Skeletal muscle tissue (tissue), 4 donors: Measurements from ENCODE around the gene BSDC1. TPM values are rescaled to one million over a fixed set of nuclear protein-coding genes. Genes with fewer than 3 reads are reported as not detected.
A peak's percentile ranks its signal among the peaks of the same experiment; 100 is the strongest.

ENCODE experiments used
- H3K27ac ChIP-seq: one replicate; pipeline ENCODE4 v1.7.0; 2013; ENCODE audit warnings: mild to moderate bottlenecking, low read depth, low read length, inconsistent platforms
- H3K27me3 ChIP-seq, 3 donors: one replicate each; pipeline ENCODE4 v1.7.0; 2013; ENCODE audit warnings: low read length in 3 of 3; ENCODE audit not compliant: control insufficient read depth in 3 of 3, insufficient read depth in 3 of 3
- H3K36me3 ChIP-seq, 3 donors: one replicate each; pipeline ENCODE4 v1.7.0; 2013; ENCODE audit warnings: low read length in 3 of 3; ENCODE audit not compliant: control insufficient read depth in 3 of 3, insufficient read depth in 3 of 3
- H3K4me1 ChIP-seq, 3 donors: one replicate each; pipeline ENCODE4 v1.7.0; 2013; ENCODE audit warnings: low read length in 3 of 3, mild to moderate bottlenecking in 3 of 3; ENCODE audit not compliant: control insufficient read depth in 3 of 3, insufficient read depth in 3 of 3
- H3K4me3 ChIP-seq, 3 donors: one replicate each; pipeline ENCODE4 v1.7.0; 2013; ENCODE audit warnings: low read length in 3 of 3
- H3K9ac ChIP-seq, 3 donors: one replicate each; pipeline ENCODE4 v1.7.0; 2013; ENCODE audit warnings: low read length in 3 of 3, mild to moderate bottlenecking in 3 of 3, moderate library complexity in 2 of 3, low read depth in 1 of 3
- H3K9me3 ChIP-seq, 3 donors: one replicate each; pipeline ENCODE4 v1.7.0; 2013; ENCODE audit warnings: low read length in 3 of 3; ENCODE audit not compliant: control insufficient read depth in 3 of 3
- total RNA-seq: library from RNA; depleted of rRNA; stranded (reverse); fragments of >200 nt; gene quantifications from one replicate; pipeline ENCODE4 v1.2.3, GENCODE V29; 2014
- donor health status: Osteomylitis.

The BSDC1 gene
- total RNA-seq, 1 donor from 2014 or later, result 37.1 TPM

DNA sequence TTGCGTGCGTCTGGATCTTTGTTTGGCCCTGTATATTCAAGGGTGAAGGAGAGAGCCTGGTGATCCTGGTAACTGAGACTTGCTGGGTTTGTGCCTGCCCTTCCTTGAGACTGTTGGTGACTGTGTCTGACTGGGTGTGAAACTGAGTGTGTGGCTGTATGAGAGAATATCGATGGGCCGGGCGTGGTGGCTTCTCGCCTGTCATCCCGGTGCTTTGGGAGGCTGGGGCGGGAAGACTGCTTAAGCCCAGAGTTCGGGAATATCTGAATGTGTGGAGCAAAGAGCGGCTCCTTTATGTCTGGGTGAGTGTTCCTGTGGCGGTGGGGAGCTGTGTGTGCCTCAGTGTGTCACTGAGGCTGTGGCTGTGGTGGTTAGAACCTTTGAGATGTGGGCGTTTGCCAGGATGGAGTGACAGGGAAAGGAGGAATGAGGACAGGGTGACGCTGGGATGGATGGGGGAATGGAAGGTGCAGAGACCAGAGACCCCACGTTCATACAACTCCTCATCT lies 55.5 kb downstream of the BSDC1 start:
- Histone ChIP-seq H3K4me3 (no peak overlapping the region), H3K27ac (no peak overlapping the region), H3K9me3 (no peaks in the 10 kb centered on the region), H3K27me3 (peaks cover 0 to 4% (median 0%) of the 10 kb centered on the region in 3 donors), H3K4me1 (peaks cover 13 to 34% (median 22%) of the 10 kb centered on the region in 3 donors), H3K36me3 (no peaks in the 10 kb centered on the region), H3K9ac (no peak overlapping the region)

DNA sequence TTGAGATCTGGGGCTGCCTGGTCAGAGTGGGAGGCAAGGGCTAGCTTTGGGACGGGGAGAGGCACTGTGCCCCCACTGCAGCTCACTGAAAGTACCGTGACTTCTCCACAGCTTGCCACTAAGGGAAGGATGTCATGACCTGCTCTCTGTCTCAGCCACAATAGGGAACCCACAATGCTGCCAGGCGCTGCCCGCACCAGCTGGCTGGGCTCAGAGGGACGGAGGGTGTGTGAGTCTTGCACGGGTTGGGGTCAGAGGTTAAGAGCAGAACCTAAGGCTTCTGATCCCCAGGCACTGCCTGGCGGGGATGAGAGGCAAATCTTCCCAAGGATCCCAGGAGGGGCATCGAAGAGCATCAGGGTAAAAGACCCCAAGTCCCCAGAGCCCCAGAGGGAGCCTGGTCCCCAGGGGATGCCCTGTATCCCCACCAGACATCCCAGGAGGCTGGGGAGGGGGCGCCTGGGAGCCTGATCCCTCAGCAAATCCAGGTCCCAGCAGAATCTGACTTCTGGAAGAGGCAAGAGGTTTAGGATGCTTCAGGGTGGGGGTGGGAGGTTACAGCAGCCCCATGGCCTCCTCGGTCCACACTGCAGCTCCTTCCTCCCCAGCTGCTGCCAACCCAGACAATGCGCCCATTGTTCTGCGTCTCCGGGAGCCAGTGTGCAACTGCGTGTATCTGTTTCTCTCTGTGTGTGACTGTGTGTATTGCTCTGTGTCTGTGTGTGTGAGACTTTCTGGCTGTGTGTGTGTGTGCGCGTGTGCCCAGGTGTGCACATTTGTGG lies 56.2 kb downstream of the BSDC1 start:
- Histone ChIP-seq H3K9ac (no peak overlapping the region), H3K4me1 (peaks cover 13 to 34% (median 22%) of the 10 kb centered on the region in 3 donors), H3K4me3 (no peak overlapping the region), H3K36me3 (no peaks in the 10 kb centered on the region), H3K9me3 (no peaks in the 10 kb centered on the region), H3K27me3 (peaks cover 0 to 4% (median 0%) of the 10 kb centered on the region in 3 donors), H3K27ac (no peak overlapping the region)

DNA sequence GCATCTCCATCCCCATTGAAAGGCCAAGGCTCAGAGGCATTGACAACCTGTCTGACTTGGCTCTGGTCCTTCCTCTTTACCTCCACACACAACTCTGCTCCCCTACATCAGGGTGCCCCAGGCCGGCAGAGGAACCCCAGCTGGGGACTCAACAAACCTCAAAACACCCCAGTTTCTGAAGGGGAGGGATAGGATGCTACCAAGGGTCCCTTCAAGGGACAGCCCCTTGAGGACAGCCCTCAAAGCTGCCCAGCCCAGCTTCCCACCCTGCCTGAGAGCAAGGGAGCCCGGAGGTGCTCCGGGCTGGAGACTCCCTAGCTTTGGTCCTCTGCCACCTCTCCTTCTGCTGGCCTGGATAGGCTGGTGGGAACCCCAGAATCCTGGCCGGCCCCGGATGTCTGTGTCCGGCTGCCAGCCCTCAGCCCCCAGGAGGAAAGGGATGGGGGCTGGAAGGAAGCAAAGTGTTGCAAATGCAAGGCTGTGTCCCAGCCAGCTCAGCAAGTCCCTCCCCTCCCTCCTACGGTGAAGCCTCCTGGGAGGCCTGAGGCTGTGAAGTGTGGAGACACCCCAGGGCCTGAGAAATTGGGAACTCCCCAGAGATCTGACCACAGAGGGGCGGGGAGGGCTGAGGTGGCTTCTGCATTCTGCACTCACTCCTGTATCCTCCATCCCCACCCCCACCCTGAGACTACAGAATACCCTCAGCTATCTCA lies 57.1 kb downstream of the BSDC1 start:
- no peak overlapping the region for H3K27ac ChIP-seq
- no peak overlapping the region for H3K4me3 ChIP-seq
- H3K36me3 ChIP-seq, result peaks cover 6 to 8% (median 7%) of the 10 kb centered on the region in 3 donors
- no peaks in the 10 kb centered on the region for H3K9me3 ChIP-seq
- H3K4me1 ChIP-seq, result peaks cover 13 to 34% (median 22%) of the 10 kb centered on the region in 3 donors
- H3K27me3 ChIP-seq, result peaks cover 0 to 4% (median 0%) of the 10 kb centered on the region in 3 donors
- H3K9ac ChIP-seq, result no peak overlapping the region

DNA sequence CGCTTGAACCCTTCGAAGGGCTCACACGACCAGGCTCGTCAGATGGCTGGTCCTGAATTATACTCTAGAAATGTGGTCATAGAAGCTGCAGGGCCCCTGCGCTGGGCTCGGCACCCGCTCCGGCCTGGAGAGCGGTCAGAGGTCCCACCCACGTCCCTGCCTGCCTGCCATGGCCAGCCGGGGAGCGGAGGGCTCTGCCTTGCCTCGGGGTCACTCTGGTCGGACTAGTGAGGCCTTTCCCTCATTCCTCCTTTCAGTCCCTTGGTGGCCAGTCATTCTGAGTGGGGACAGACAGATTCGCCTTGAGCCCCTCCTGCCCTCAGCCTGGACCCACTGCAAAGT lies 57.7 kb downstream of the BSDC1 start:
- H3K9me3 ChIP-seq, result no peaks in the 10 kb centered on the region
- peaks cover 13 to 31% (median 22%) of the 10 kb centered on the region in 3 donors for H3K4me1 ChIP-seq
- no peak overlapping the region for H3K27ac ChIP-seq
- peak overlapping the region in 1 of 3 donors; percentile 49 for H3K4me3 ChIP-seq
- peaks cover 0 to 4% (median 0%) of the 10 kb centered on the region in 3 donors for H3K27me3 ChIP-seq
- peaks cover 11 to 12% (median 12%) of the 10 kb centered on the region in 3 donors for H3K36me3 ChIP-seq
- no peak overlapping the region for H3K9ac ChIP-seq

DNA sequence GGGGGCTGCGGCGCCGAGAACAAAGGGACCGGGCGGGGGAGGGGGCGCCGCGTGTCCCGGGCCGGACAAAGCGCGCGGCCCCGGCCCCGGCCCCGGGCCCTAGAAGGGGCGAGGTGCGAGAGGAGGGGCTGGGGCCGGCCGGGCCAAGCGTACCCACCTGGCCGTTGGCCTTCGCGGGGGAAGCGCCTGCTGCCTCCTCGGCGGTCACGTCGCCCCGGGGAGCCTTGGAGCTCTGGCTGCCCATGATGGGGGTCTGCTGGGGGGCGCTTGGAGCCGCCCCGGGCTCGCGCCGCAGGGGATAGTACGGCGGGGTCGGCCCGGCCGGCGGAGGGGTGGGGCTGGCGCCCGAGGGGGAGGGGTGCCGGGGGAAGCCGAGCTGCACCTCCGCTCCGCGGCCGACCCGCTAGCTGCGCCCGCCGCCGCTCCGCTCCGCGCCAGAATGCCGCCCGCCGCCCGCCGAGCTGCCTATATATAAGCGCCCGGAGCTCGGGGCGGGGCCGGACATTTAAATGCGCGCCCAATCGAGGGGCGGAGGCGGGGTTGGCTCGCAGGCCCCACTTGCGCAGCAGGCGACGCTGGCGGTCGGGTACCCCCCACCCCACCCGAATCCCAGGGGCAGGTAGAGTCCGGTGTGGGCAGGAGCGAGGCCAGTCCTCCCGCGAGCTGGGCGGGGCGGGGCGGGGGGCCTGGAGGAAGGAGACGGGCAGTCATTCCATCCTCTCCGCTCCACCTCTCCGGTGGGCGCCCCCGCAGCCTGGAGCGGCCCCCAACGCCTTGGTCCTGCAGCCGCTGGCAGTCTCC lies 58.3 kb downstream of the BSDC1 start, which contains the start of gene MARCKSL1:
TSS of gene MARCKSL1 (minus strand) at position 444 of the 801 bp plus-strand sequence. CDS start at position 244, 200 bp downstream.
- Histone ChIP-seq H3K4me1 (peaks cover 13 to 27% (median 22%) of the 10 kb centered on the region in 3 donors), H3K27me3 (peaks cover 0 to 4% (median 0%) of the 10 kb centered on the region in 3 donors)

DNA sequence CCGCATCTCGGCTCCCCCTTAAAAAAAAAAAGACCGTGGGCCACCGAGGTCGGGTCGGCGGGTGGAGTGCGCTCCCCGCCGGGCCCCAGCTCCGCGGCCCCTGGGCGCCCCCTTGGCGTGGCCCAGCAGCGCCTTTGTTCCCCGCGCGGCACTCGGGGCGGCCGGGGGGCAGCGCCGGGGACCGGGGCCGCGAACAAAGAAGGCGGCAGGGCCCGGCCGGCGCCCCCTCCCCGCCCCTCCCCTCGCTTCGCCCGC lies 58.8 kb downstream of the BSDC1 start:
- Histone ChIP-seq H3K4me3 (peak overlapping the region in 2 of 3 donors; percentile 52 to 59), H3K9ac (peak overlapping the region in 1 of 3 donors; percentile 54), H3K4me1 (peaks cover 13 to 27% (median 22%) of the 10 kb centered on the region in 3 donors), H3K27me3 (peaks cover 0 to 4% (median 0%) of the 10 kb centered on the region in 3 donors), H3K36me3 (peaks cover 20 to 24% (median 22%) of the 10 kb centered on the region in 3 donors), H3K9me3 (no peaks in the 10 kb centered on the region), H3K27ac (no peak overlapping the region)

More for the DNA sequence above, 58.3 kb downstream of the BSDC1 start, which contains the start of gene MARCKSL1:
- Histone ChIP-seq H3K36me3 (peaks cover 16 to 18% (median 17%) of the 10 kb centered on the region in 3 donors), H3K9me3 (no peaks in the 10 kb centered on the region), H3K4me3 (peak within 1 kb of the TSS in 2 of 3 donors; percentile 58 to 59), H3K9ac (peak within 1 kb of the TSS in 1 of 3 donors; percentile 54), H3K27ac (no peak within 1 kb of the TSS)

DNA sequence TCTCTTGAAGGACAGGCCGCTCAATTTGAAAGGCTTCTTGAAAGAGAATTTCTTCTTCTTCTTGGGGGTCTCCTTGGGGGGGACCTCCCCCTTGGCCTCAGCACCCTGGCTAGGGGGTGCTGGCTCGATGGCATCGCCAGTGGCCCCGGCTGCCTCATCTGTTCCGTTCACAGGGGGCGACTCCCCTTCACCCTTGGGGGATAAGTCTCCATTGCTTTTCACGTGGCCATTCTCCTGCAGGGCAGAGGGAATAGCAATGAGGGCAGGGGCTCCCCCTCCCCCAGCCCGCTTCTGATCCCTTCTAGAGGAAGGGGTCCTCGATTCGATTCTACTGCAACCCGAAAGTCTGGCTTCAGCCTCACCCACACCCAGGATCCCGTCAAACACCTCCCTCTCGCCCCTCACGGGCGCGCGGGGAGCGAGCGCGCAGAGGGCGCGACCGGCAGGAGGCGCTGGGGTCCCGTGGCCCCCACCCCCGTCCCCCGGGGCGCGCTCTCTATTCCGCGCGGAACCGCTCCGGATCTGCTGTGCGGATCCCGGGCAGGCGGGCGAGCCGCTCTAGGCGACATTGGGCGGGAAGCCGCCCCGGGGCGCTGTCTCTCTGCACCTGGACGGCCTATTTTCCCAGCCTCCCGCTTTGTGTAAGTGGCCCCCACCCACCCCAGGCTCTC lies 59.2 kb downstream of the BSDC1 start:
- Histone ChIP-seq H3K4me1 (peaks cover 13 to 27% (median 22%) of the 10 kb centered on the region in 3 donors), H3K27ac (no peak overlapping the region), H3K4me3 (peak overlapping the region in 2 of 3 donors; percentile 52 to 54), H3K9me3 (no peaks in the 10 kb centered on the region), H3K9ac (peak overlapping the region; percentile 10 to 54 (median 23)), H3K27me3 (peaks cover 0 to 4% (median 0%) of the 10 kb centered on the region in 3 donors), H3K36me3 (peaks cover 23 to 28% (median 26%) of the 10 kb centered on the region in 3 donors)

DNA sequence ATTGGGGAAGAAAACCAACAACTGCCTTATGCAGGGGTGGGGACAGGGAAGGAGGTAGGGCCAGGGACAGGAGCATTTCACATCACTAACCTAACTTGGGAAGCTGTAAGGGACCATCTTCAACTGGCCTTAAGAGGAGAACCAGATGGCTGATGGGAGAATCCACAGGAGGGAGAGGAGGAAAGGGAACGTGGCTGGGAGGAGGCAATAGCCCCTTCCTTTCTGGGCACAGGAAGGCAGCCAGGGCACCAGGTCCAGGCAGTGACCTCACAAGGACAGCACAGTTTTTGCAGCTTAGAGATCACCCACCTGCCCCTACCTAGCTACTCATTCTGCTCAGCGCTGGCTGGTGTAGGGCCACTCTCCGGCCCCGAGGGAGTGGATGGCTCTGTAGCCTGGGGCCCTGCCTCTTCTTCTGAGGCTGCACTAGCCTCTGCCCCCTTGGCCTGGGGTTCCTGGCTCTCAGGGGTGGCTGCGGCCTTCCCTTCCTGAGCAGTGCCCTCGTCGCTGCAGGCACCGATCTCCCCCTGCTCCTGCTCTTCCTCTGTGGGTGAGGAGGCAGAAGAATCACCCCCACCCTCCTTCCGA lies 59.9 kb downstream of the BSDC1 start:
- peak overlapping the region; percentile 10 to 45 (median 23) for H3K9ac ChIP-seq
- peaks cover 0 to 4% (median 0%) of the 10 kb centered on the region in 3 donors for H3K27me3 ChIP-seq
- peaks cover 23 to 33% (median 31%) of the 10 kb centered on the region in 3 donors for H3K36me3 ChIP-seq
- peaks cover 13 to 27% (median 22%) of the 10 kb centered on the region in 3 donors for H3K4me1 ChIP-seq
- H3K4me3 ChIP-seq, result peak overlapping the region in 1 of 3 donors; percentile 54
- H3K9me3 ChIP-seq, result no peaks in the 10 kb centered on the region
- no peak overlapping the region for H3K27ac ChIP-seq
